HPDE6-E6E7 (cell line): Measurements from ENCODE around the gene LSM10.

Source experiments
- DNase-seq: peaks from one replicate; pipeline ENCODE4 v3.0.0; 2011; ENCODE audit warnings: missing footprints; ENCODE audit errors: extremely low spot score

The LSM10 gene

GRCh38 chr1:36397378-36398230 is at the start of gene LSM10:
TSS of gene LSM10 (minus strand) at chr1:36397908. CDS start at chr1:36394129, 3,779 bp downstream.
- peak; percentile 97 for DNase-seq

- no peak for DNase-seq
Observed at GRCh38 chr1:36447450-36447849, 49.7 kb upstream of the LSM10 start.

- DNase-seq = no peak
Observed at GRCh38 chr1:36446746-36447145, 49.0 kb upstream of the LSM10 start.

- DNase-seq = no peak
Observed at GRCh38 chr1:36446271-36446670, 48.6 kb upstream of the LSM10 start.

GRCh38 chr1:36443297-36443696 is 45.6 kb upstream of the LSM10 start:
- DNase-seq = no peak

GRCh38 chr1:36442337-36442736 is 44.6 kb upstream of the LSM10 start:
- DNase-seq = no peak

- DNase-seq = no peak
Observed at GRCh38 chr1:36440646-36441045, 42.9 kb upstream of the LSM10 start.

GRCh38 chr1:36440044-36440443 is 42.3 kb upstream of the LSM10 start:
- DNase-seq = no peak

GRCh38 chr1:36438715-36439114 is 41.0 kb upstream of the LSM10 start:
- no peak for DNase-seq

- DNase-seq = peak; percentile 61
Observed at GRCh38 chr1:36436821-36437220, 39.1 kb upstream of the LSM10 start.

- no peak for DNase-seq
Observed at GRCh38 chr1:36433102-36433501, 35.4 kb upstream of the LSM10 start.

- no peak for DNase-seq
Observed at GRCh38 chr1:36432616-36433015, 34.9 kb upstream of the LSM10 start.

GRCh38 chr1:36425791-36426190 is 28.1 kb upstream of the LSM10 start:
- peak; percentile 64 for DNase-seq

- no peak for DNase-seq
Observed at GRCh38 chr1:36421649-36422048, 23.9 kb upstream of the LSM10 start.

- DNase-seq = peak; percentile 64
Observed at GRCh38 chr1:36420836-36421317, 23.2 kb upstream of the LSM10 start.

- DNase-seq = no peak
Observed at GRCh38 chr1:36420409-36420808, 22.7 kb upstream of the LSM10 start.

- DNase-seq = no peak
Observed at GRCh38 chr1:36419569-36419968, 21.9 kb upstream of the LSM10 start.

- no peak for DNase-seq
Observed at GRCh38 chr1:36419140-36419539, 21.4 kb upstream of the LSM10 start.

- no peak for DNase-seq
Observed at GRCh38 chr1:36417931-36418330, 20.2 kb upstream of the LSM10 start.

GRCh38 chr1:36415661-36416326 is 18.1 kb upstream of the LSM10 start:
- DNase-seq = no peak

GRCh38 chr1:36414384-36414783 is 16.7 kb upstream of the LSM10 start:
- DNase-seq = no peak

- no peak for DNase-seq
Observed at GRCh38 chr1:36411674-36412648, 14.3 kb upstream of the LSM10 start.
